Ishikawa (cell line): ENCODE measurements around the gene RTN4IP1.

Source experiments
- CREB1 ChIP-seq: IDR thresholded peaks from 2 replicates; pipeline ENCODE4 v1.6.1; 2012; ENCODE audit warnings: low read depth
- EP300 ChIP-seq: IDR thresholded peaks from 2 replicates; pipeline ENCODE4 v1.6.1; 2012; ENCODE audit warnings: borderline replicate concordance
- MAX ChIP-seq: IDR thresholded peaks from 2 replicates; pipeline ENCODE4 v1.6.1; 2012
- RAD21 ChIP-seq: IDR thresholded peaks from 2 replicates; pipeline ENCODE4 v1.6.1; 2012; ENCODE audit warnings: low read depth
- REST ChIP-seq: IDR thresholded peaks from 2 replicates; pipeline ENCODE4 v1.6.1; 2012; ENCODE audit warnings: low read depth, mild to moderate bottlenecking
- YY1 ChIP-seq: IDR thresholded peaks from 2 replicates; pipeline ENCODE4 v1.6.1; 2012; ENCODE audit warnings: low read depth

GRCh38 chr6:106540907-106541306, 88.4 kb downstream of the RTN4IP1 start:
- TF ChIP-seq EP300: no peak
- no peak for TF ChIP-seq RAD21
- TF ChIP-seq REST: no peak
- no peak for TF ChIP-seq MAX
- no peak for TF ChIP-seq YY1
- no peak for TF ChIP-seq CREB1
